ENCODE measurements around the gene SCAMP5. TPM values are rescaled to one million over a fixed set of nuclear protein-coding genes. Genes with fewer than 3 reads are reported as not detected.
A peak's percentile ranks its signal among the peaks of the same experiment; 100 is the strongest.

Gene SCAMP5
- total and polyA plus RNA-seq, 7 experiments from 2014 or later: 0.06 to 9.5 (median 0.51) TPM

DNA sequence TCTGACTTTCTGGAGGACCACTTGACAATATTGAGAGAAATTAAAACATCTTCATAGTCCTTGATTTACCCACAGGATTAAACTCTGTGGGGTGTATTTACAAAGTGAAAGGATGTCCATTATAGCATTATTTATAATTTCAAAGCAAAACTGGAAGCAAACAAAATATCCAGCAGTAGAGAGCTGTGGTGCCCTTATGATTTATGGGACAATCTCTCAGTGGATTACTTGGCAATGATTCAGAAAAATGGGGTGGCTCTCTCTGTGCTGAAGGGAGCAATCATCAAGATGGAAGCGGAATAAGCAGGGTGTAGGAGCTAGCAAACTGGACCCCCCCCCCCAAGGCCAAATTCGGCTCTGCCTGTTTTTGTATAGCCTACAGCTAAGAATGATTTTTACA, 37.0 kb downstream of the SCAMP5 start:
- H3K27ac ChIP-seq (ENCODE audit: low read depth, low read length): no peak overlapping the region

DNA sequence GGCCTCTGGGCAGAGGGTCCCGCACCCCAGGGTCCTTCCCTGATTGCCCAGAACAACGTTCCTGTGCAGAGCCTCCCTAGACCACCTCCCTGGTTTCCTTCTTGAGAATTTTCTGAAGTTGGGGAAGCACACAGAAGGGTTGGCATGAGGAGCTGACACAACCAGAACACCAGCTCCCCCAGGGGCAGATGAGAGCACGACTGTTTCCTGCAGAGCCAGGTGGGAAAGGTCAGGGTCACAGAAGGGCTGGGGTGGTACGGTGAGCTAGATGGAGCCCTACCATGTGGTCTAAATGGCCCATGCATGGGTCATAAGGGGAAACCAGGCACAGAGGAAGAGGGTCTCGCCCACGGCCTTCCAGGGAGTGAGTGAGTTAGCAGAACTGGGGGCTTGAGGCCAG, 38.4 kb downstream of the SCAMP5 start:
- H3K27me3 Mint-ChIP-seq: no peaks in the 10 kb centered on the region
- peaks cover 0 to 9% (median 0%) of the 10 kb centered on the region in 3 experiments for H3K36me3 ChIP-seq (ENCODE audit: control insufficient read depth in 2 of 3, insufficient read depth in 3 of 3, low read length in 3 of 3)
- POLR2A ChIA-PET: no interaction called here

More for the DNA sequence above, 37.0 kb downstream of the SCAMP5 start:
- Mint-ChIP-seq H3K4me1 (peaks cover 10 to 57% (median 18%) of the 10 kb centered on the region in 7 donors), H3K27me3 (no peaks in the 10 kb centered on the region), H3K4me3 (no peak overlapping the region), H3K9me3 (no peaks in the 10 kb centered on the region), H3K27ac (peak overlapping the region in 2 of 9 donors; percentile 34 to 65), H3K36me3 (peaks cover 4 to 28% (median 10%) of the 10 kb centered on the region in 5 donors)
- ChIA-PET CTCF (interaction anchor here (5.1 kb wide), 1 partner anchor 173 kb away, joined by 59 read pairs; no protein-coding TSS in a partner anchor), POLR2A (interaction anchor here (0.6 kb wide), 1 partner anchor 985 kb away, joined by 3 read pairs; no protein-coding TSS in a partner anchor)
- Histone ChIP-seq H3K9me3 (ENCODE audit: control insufficient read depth in 2 of 3, low read length in 3 of 3) (no peaks in the 10 kb centered on the region), H3K36me3 (ENCODE audit: control insufficient read depth in 2 of 3, insufficient read depth in 3 of 3, low read length in 3 of 3) (peaks cover 0 to 14% (median 0%) of the 10 kb centered on the region in 3 experiments), H3K4me3 (ENCODE audit: low read length) (no peak overlapping the region), H3K4me1 (ENCODE audit: control insufficient read depth in 2 of 2, insufficient read depth in 2 of 2, low read length in 2 of 2) (no peaks in the 10 kb centered on the region), H3K27me3 (ENCODE audit: control insufficient read depth in 2 of 2, insufficient read depth in 2 of 2, low read length in 2 of 2) (no peaks in the 10 kb centered on the region)
- ATAC-seq (no peak), DNase-seq (no peak)
- intact Hi-C loops (cut with micrococcal nuclease): no loop called here

DNA sequence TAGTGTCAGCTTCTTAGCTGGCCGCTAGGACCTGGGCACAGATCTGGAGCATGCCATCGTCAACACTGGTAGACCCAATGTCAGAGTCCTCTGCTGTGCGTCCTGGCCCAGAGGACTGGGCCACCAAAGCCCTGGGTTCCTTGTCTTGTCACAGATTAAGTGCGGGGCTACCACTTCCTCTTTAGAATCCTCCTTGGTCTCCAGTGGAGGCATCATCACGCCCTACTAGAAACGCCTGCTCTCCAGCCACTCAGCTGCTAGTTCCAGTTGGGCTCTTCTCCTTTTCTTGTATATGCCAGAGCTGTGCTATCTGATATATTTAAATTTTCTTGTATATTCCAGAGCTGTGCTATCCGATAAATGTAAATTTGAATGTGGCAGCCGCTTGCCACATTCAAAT, 39.3 kb downstream of the SCAMP5 start:
- Mint-ChIP-seq H3K36me3 (peaks cover 4 to 29% (median 10%) of the 10 kb centered on the region in 5 donors), H3K27ac (peak overlapping the region in 1 of 9 donors; percentile 13), H3K27me3 (no peaks in the 10 kb centered on the region), H3K9me3 (no peaks in the 10 kb centered on the region), H3K4me1 (peaks cover 11 to 66% (median 22%) of the 10 kb centered on the region in 7 donors), H3K4me3 (no peak overlapping the region)
- POLR2A ChIA-PET: interaction anchor here (0.7 kb wide), 1 partner anchor 11 kb away, joined by 3 read pairs; the partner anchor contains the start of gene PPCDC
- Histone ChIP-seq H3K27ac (ENCODE audit: low read depth, low read length) (no peak overlapping the region), H3K4me3 (ENCODE audit: low read length) (no peak overlapping the region), H3K9me3 (ENCODE audit: control insufficient read depth in 2 of 3, low read length in 3 of 3) (no peaks in the 10 kb centered on the region), H3K27me3 (ENCODE audit: control insufficient read depth in 2 of 2, insufficient read depth in 2 of 2, low read length in 2 of 2) (no peaks in the 10 kb centered on the region), H3K36me3 (ENCODE audit: control insufficient read depth in 2 of 3, insufficient read depth in 3 of 3, low read length in 3 of 3) (peaks cover 0 to 9% (median 0%) of the 10 kb centered on the region in 3 experiments), H3K4me1 (ENCODE audit: control insufficient read depth in 2 of 2, insufficient read depth in 2 of 2, low read length in 2 of 2) (no peaks in the 10 kb centered on the region)
- intact Hi-C loops (cut with micrococcal nuclease): no loop called here
- ATAC-seq (peak; percentile 71), DNase-seq (no peak)
- CTCF ChIA-PET: interaction anchor here (0.6 kb wide), 1 partner anchor 10 kb away, joined by 3 read pairs; no protein-coding TSS in a partner anchor

More for the DNA sequence above, 38.4 kb downstream of the SCAMP5 start:
- CTCF ChIA-PET: interaction anchor here (0.6 kb wide), 1 partner anchor 9 kb away, joined by 3 read pairs; no protein-coding TSS in a partner anchor
- Histone ChIP-seq H3K4me3 (ENCODE audit: low read length) (no peak overlapping the region), H3K4me1 (ENCODE audit: control insufficient read depth in 2 of 2, insufficient read depth in 2 of 2, low read length in 2 of 2) (no peaks in the 10 kb centered on the region), H3K27me3 (ENCODE audit: control insufficient read depth in 2 of 2, insufficient read depth in 2 of 2, low read length in 2 of 2) (no peaks in the 10 kb centered on the region), H3K9me3 (ENCODE audit: control insufficient read depth in 2 of 3, low read length in 3 of 3) (no peaks in the 10 kb centered on the region), H3K27ac (ENCODE audit: low read depth, low read length) (no peak overlapping the region)
- peaks cover 4 to 32% (median 10%) of the 10 kb centered on the region in 5 donors for H3K36me3 Mint-ChIP-seq
- no peak overlapping the region for H3K4me3 Mint-ChIP-seq
- H3K9me3 Mint-ChIP-seq: no peaks in the 10 kb centered on the region
- no peak for DNase-seq
- ATAC-seq: no peak
- intact Hi-C loops (cut with micrococcal nuclease): no loop called here
- no peak overlapping the region for H3K27ac Mint-ChIP-seq
- peaks cover 16 to 64% (median 23%) of the 10 kb centered on the region in 7 donors for H3K4me1 Mint-ChIP-seq

DNA sequence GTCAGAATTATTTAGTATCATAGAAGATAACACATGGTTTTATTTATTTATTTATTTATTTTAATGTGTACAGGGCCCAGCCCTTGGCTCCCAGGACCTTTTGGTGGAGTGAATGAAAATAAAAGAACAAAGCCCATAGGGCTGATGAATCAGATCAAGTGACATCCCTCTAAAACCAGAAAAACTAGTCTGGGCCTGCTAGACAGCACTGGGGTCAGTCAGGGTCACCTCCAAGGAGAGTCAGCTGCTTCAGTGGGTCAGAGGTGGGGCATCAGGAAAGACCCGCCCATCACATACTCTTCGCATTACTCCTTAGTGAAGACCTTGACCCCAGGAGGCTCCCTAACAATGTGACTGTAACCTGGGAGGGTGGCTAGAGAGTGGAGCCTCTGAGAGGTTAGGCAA, 40.9 kb downstream of the SCAMP5 start:
- Histone ChIP-seq H3K9me3 (ENCODE audit: control insufficient read depth in 2 of 3, low read length in 3 of 3) (no peaks in the 10 kb centered on the region), H3K27ac (ENCODE audit: low read depth, low read length) (no peak overlapping the region), H3K36me3 (ENCODE audit: control insufficient read depth in 2 of 3, insufficient read depth in 3 of 3, low read length in 3 of 3) (peaks cover 0 to 9% (median 0%) of the 10 kb centered on the region in 3 experiments), H3K4me3 (ENCODE audit: low read length) (no peak overlapping the region), H3K27me3 (ENCODE audit: control insufficient read depth in 2 of 2, insufficient read depth in 2 of 2, low read length in 2 of 2) (no peaks in the 10 kb centered on the region), H3K4me1 (ENCODE audit: control insufficient read depth in 2 of 2, insufficient read depth in 2 of 2, low read length in 2 of 2) (no peaks in the 10 kb centered on the region)
- Mint-ChIP-seq H3K27ac (no peak overlapping the region), H3K4me1 (peaks cover 11 to 67% (median 23%) of the 10 kb centered on the region in 7 donors), H3K27me3 (no peaks in the 10 kb centered on the region), H3K9me3 (no peaks in the 10 kb centered on the region), H3K36me3 (peaks cover 4 to 33% (median 14%) of the 10 kb centered on the region in 5 donors), H3K4me3 (peak overlapping the region in 1 of 10 donors; percentile 37)
- intact Hi-C loops (cut with micrococcal nuclease): no loop called here
- CTCF ChIA-PET: no interaction called here
- POLR2A ChIA-PET: interaction anchor here (0.7 kb wide), 1 partner anchor 151 kb away, joined by 3 read pairs; no protein-coding TSS in a partner anchor
- DNase-seq: no peak
- ATAC-seq: no peak

DNA sequence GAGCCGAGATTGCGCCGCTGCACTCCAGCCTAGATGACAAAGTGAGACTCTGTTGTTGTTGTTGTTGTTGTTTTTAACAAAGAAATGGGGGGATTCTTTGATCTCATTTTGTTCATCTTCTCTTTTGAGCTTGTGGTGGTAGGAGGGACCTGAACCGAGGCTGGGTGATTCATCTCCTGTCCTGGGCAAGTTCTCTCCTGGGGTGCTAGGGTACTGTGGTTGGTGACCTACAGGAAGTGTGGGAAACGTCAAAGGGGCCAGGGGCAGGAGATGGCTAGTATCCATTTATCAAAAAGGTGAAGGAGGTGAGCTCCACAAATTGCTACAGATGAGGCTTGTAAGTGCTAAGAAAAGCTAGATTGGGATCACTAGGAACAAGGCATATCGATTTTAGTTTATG, 42.3 kb downstream of the SCAMP5 start:
- H3K27ac ChIP-seq (ENCODE audit: low read depth, low read length): no peak overlapping the region
- H3K36me3 Mint-ChIP-seq: peaks cover 4 to 32% (median 9%) of the 10 kb centered on the region in 5 donors
- H3K27me3 Mint-ChIP-seq: no peaks in the 10 kb centered on the region
- peak; percentile 69 for ATAC-seq
- no peaks in the 10 kb centered on the region for H3K9me3 Mint-ChIP-seq
- peak overlapping the region in 1 of 10 donors; percentile 65 for H3K4me3 Mint-ChIP-seq
- no peaks in the 10 kb centered on the region for H3K4me1 ChIP-seq (ENCODE audit: control insufficient read depth in 2 of 2, insufficient read depth in 2 of 2, low read length in 2 of 2)
- H3K4me1 Mint-ChIP-seq: peaks cover 9 to 65% (median 22%) of the 10 kb centered on the region in 7 donors
- peak overlapping the region in 3 of 9 donors; percentile 8 to 76 (median 17) for H3K27ac Mint-ChIP-seq
- no peak overlapping the region for H3K4me3 ChIP-seq (ENCODE audit: low read length)
- intact Hi-C loops (cut with micrococcal nuclease): no loop called here
- no peak for DNase-seq
- POLR2A ChIA-PET: interaction anchor here (0.7 kb wide), 1 partner anchor 163 kb away, joined by 3 read pairs; no protein-coding TSS in a partner anchor
- H3K36me3 ChIP-seq (ENCODE audit: control insufficient read depth in 2 of 3, insufficient read depth in 3 of 3, low read length in 3 of 3): peaks cover 0 to 9% (median 0%) of the 10 kb centered on the region in 3 experiments
- CTCF ChIA-PET: interaction anchor here (0.6 to 0.7 kb wide), 2 partner anchors 261 to 640 kb away, joined by 3 to 4 read pairs; no protein-coding TSS in a partner anchor
- no peaks in the 10 kb centered on the region for H3K9me3 ChIP-seq (ENCODE audit: control insufficient read depth in 2 of 3, low read length in 3 of 3)
- H3K27me3 ChIP-seq (ENCODE audit: control insufficient read depth in 2 of 2, insufficient read depth in 2 of 2, low read length in 2 of 2): no peaks in the 10 kb centered on the region

DNA sequence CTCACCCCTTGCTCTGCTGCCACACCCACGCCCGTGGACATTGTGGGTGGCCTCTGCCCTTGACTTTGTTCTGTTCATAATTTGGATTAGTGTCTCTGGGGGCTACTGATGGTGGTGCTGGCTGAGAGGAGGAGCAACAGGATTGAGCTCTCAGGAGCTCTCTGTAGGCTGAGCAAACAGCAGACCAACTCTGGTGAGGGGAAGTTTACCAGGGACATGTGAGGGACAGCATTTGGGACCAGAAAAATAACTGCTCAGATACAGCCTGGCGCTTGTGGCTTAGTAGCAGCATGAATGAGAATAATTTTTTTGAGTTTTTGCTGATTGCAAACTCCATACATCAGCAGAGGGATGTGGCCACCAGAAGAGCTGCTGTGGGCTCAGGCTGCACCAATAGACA, 42.9 kb downstream of the SCAMP5 start:
- Mint-ChIP-seq H3K4me1 (peaks cover 11 to 69% (median 27%) of the 10 kb centered on the region in 7 donors), H3K36me3 (peaks cover 4 to 35% (median 7%) of the 10 kb centered on the region in 5 donors), H3K27ac (peak overlapping the region in 2 of 9 donors; percentile 26 to 76), H3K4me3 (peak overlapping the region in 1 of 10 donors; percentile 43), H3K9me3 (no peaks in the 10 kb centered on the region), H3K27me3 (no peaks in the 10 kb centered on the region)
- ChIA-PET CTCF (no interaction called here), POLR2A (interaction anchor here (0.6 to 0.7 kb wide), 2 partner anchors 162 to 304 kb away, joined by 3 read pairs; no protein-coding TSS in a partner anchor)
- H3K9me3 ChIP-seq (ENCODE audit: control insufficient read depth in 2 of 3, low read length in 3 of 3): no peaks in the 10 kb centered on the region
- H3K36me3 ChIP-seq (ENCODE audit: control insufficient read depth in 2 of 3, insufficient read depth in 3 of 3, low read length in 3 of 3): peaks cover 0 to 9% (median 0%) of the 10 kb centered on the region in 3 experiments
- H3K4me1 ChIP-seq (ENCODE audit: control insufficient read depth in 2 of 2, insufficient read depth in 2 of 2, low read length in 2 of 2): no peaks in the 10 kb centered on the region
- H3K27ac ChIP-seq (ENCODE audit: low read depth, low read length): no peak overlapping the region
- H3K4me3 ChIP-seq (ENCODE audit: low read length): no peak overlapping the region
- intact Hi-C loops (cut with micrococcal nuclease): no loop called here
- ATAC-seq (no peak), DNase-seq (no peak)
- H3K27me3 ChIP-seq (ENCODE audit: control insufficient read depth in 2 of 2, insufficient read depth in 2 of 2, low read length in 2 of 2): no peaks in the 10 kb centered on the region

All from naive thymus-derived CD4-positive, alpha-beta T cell (primary cell).